Muscle layer of duodenum (tissue), 2 donors: Measurements from ENCODE around the gene ZFAND3.

Source experiments
- H3K27ac ChIP-seq: one replicate; pipeline ENCODE4 v1.7.0; 2013; ENCODE audit warnings: mild to moderate bottlenecking, low read length
- H3K27me3 ChIP-seq: one replicate; pipeline ENCODE4 v1.7.0; 2013; ENCODE audit warnings: low read depth, mild to moderate bottlenecking, control low read depth, low read length
- H3K36me3 ChIP-seq, 2 donors: one replicate each; pipeline ENCODE4 v1.7.0; 2013; ENCODE audit warnings: low read length in 2 of 2, control low read depth in 1 of 2, mild to moderate bottlenecking in 1 of 2; ENCODE audit not compliant: insufficient read depth in 2 of 2, control insufficient read depth in 1 of 2
- H3K4me1 ChIP-seq, 2 donors: one replicate each; pipeline ENCODE4 v1.7.0; 2013; ENCODE audit warnings: low read length in 2 of 2, mild to moderate bottlenecking in 2 of 2, control low read depth in 1 of 2, moderate library complexity in 1 of 2; ENCODE audit not compliant: insufficient read depth in 2 of 2, control insufficient read depth in 1 of 2
- H3K4me3 ChIP-seq, 2 donors: one replicate each; pipeline ENCODE4 v1.7.0; 2013; ENCODE audit warnings: low read length in 2 of 2, low read depth in 1 of 2, mild to moderate bottlenecking in 1 of 2
- H3K9me3 ChIP-seq, 2 donors: one replicate each; pipeline ENCODE4 v1.7.0; 2013; ENCODE audit warnings: low read length in 2 of 2, control low read depth in 1 of 2, mild to moderate bottlenecking in 1 of 2; ENCODE audit not compliant: control insufficient read depth in 1 of 2
- donor health status: healthy.

ZFAND3 gene

DNA sequence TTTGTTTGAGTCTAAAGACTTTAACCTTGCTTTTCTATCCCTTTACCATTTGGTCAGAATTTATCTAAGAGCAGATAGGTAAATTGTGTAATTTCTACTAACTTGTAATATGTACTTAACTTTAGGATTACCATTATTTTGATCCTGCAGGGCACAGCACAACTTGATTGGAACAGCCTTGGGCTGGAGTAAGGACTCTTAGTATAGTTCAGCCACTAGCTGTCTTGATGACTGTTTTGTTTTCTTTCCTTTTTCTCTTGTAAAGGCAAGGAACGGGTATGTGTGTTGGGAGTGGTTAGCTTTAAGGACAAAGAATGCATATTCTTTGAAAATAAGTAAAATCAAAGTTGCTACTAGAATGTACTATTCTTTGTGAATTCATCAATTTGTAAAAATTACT is 203.2 kb downstream of the ZFAND3 start:
- no peaks in the 10 kb centered on the region for H3K27me3 ChIP-seq
- no peak overlapping the region for H3K4me3 ChIP-seq
- peaks cover 0 to 52% of the 10 kb centered on the region in 2 donors for H3K4me1 ChIP-seq
- H3K27ac ChIP-seq = no peak overlapping the region
- no peaks in the 10 kb centered on the region for H3K36me3 ChIP-seq
- H3K9me3 ChIP-seq = no peaks in the 10 kb centered on the region

DNA sequence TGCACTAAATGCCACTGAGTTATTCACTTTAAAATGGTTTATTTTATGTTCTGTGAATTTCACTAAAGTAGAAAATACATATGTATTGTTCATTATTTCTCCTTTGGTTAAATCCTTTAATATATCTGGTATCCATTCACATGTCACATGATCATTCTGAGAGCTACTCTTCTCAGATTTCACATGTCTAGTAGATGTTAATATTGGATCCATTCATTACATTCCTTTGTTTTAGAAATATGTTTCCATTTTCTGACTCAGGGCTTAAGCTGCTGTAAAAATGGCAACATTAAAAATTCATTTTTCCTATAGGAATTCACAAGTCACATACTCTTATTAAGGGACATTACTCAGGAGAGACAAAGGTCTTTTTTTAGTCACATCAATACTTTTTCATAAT is 205.4 kb downstream of the ZFAND3 start:
- no peaks in the 10 kb centered on the region for H3K9me3 ChIP-seq
- H3K4me3 ChIP-seq = no peak overlapping the region
- no peaks in the 10 kb centered on the region for H3K36me3 ChIP-seq
- H3K27me3 ChIP-seq = no peaks in the 10 kb centered on the region
- H3K4me1 ChIP-seq = peaks cover 0 to 37% of the 10 kb centered on the region in 2 donors
- no peak overlapping the region for H3K27ac ChIP-seq

DNA sequence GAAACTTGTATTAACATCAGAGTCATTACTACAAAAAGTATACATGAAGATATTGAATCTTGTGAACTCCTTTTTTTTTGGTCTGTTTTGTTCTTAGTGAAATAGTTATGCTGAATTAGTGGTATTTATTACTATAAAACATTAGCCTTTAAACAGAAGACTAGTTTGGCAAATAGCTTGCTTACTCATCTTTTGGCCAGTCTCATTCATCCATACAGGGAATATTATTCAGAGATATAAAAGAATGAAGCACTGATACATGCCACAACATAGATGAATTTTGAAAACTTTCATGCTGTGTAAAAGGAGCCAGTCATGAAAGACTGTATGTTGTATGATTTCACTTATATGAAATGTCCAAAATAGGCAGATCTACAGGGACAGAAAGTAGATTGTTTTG is 205.9 kb downstream of the ZFAND3 start:
- no peaks in the 10 kb centered on the region for H3K9me3 ChIP-seq
- no peaks in the 10 kb centered on the region for H3K27me3 ChIP-seq
- no peak overlapping the region for H3K27ac ChIP-seq
- H3K36me3 ChIP-seq = no peaks in the 10 kb centered on the region
- peaks cover 0 to 32% of the 10 kb centered on the region in 2 donors for H3K4me1 ChIP-seq
- no peak overlapping the region for H3K4me3 ChIP-seq

DNA sequence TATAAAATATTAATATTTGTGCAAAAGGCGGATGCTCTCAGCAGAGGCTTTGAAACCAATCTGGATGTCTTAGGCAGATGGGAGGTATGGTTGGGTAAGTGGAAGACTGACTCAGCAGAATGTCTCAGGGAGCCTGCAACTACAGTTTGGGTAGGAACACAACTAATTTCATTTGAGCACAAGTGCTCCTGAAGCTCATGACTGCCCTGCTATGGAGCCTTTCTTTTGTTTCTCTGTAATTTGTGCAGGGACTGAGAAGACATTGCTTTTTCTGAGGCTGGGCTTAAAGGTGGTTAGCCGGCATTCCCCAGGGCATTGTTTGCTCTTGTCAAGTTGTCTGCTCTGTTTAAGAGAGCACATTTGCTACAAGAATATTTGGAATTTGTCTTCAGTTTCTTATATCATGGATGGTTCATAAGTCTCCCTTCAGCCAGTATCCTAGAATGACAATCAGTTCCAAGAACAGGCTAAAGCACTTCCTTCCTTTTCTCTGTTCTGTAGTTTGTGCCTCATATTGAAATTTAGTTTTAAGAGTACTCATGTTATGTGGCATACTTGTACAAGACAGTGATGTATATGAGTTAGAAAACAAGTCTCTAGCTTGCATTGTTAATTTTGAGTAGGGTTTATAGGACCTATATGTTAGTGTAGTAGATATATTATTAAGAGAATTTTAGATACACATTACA is 208.3 kb downstream of the ZFAND3 start:
- Histone ChIP-seq H3K9me3 (no peaks in the 10 kb centered on the region), H3K36me3 (no peaks in the 10 kb centered on the region), H3K4me1 (peaks cover 0 to 10% of the 10 kb centered on the region in 2 donors), H3K27me3 (no peaks in the 10 kb centered on the region), H3K27ac (no peak overlapping the region), H3K4me3 (no peak overlapping the region)

DNA sequence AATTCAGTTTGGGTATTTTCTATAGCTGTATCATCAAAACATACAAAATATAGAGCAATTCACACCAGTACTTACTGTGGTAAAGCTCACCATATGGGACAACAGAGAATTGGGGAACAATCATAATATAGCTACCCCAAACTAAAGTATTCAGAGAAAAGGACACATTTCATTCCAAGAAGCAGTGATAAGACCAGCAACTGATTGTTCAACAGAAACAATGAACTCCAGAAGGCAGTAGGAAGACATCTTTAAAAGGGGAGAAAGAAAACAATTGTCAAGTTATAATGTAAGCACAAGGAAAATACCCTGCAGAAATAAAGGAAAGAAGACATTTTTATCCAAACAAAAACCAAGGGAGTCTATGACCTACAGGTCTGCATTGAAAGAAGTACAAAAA is 210.9 kb downstream of the ZFAND3 start:
- H3K27ac ChIP-seq = no peak overlapping the region
- H3K9me3 ChIP-seq = no peaks in the 10 kb centered on the region
- H3K4me1 ChIP-seq = peaks cover 13 to 32% of the 10 kb centered on the region in 2 donors
- H3K27me3 ChIP-seq = no peaks in the 10 kb centered on the region
- no peaks in the 10 kb centered on the region for H3K36me3 ChIP-seq
- H3K4me3 ChIP-seq = no peak overlapping the region

DNA sequence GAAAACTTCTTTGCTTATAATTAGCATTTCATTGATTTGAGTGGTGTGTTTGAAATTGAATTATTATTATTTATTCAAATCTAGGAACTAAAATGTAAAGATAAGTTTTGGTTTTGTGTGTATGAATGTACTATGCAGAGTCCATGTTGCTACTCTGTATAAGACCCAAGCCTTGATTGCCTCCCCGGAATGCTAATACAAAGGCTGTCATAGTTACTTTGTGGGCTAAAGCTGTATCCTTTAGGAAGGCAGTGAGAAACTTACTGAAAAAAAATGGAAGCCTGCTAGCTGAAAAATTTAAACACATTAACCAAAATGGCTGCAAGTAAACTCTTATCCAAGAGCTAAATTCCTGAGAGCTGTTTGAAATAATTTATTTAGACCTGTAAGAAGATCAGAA is 213.3 kb downstream of the ZFAND3 start:
- H3K4me3 ChIP-seq = no peak overlapping the region
- H3K36me3 ChIP-seq = no peaks in the 10 kb centered on the region
- H3K4me1 ChIP-seq = peaks cover 18 to 34% of the 10 kb centered on the region in 2 donors
- H3K27ac ChIP-seq = no peak overlapping the region
- no peaks in the 10 kb centered on the region for H3K27me3 ChIP-seq
- H3K9me3 ChIP-seq = no peaks in the 10 kb centered on the region

DNA sequence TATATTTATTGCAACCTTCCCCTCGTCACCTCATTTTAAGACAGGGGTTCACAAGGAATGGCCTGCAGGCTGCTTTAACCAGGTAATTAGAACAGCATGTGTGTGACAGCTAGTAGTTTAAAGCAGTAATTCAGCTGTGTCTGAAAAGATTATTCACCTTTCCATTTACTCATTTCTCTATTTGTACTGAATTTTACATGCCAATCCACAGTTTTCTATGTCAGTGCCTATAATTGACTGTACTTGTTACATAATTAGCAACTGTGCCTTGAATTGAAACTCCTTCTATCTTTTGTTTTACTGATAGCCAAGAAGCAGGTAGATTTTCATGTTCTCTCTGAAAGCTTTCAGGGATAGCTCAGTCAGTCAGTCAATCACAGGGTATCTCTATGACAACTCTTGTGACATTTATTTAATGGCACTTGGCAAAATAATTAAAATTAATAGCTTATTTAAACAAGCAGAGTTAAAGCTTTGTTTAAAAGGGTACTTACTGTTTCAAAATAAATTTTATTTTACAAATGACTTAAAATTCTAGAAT is 214.0 kb downstream of the ZFAND3 start:
- Histone ChIP-seq H3K9me3 (no peaks in the 10 kb centered on the region), H3K27ac (no peak overlapping the region), H3K36me3 (no peaks in the 10 kb centered on the region), H3K4me3 (no peak overlapping the region), H3K4me1 (peaks cover 18 to 32% of the 10 kb centered on the region in 2 donors), H3K27me3 (no peaks in the 10 kb centered on the region)

DNA sequence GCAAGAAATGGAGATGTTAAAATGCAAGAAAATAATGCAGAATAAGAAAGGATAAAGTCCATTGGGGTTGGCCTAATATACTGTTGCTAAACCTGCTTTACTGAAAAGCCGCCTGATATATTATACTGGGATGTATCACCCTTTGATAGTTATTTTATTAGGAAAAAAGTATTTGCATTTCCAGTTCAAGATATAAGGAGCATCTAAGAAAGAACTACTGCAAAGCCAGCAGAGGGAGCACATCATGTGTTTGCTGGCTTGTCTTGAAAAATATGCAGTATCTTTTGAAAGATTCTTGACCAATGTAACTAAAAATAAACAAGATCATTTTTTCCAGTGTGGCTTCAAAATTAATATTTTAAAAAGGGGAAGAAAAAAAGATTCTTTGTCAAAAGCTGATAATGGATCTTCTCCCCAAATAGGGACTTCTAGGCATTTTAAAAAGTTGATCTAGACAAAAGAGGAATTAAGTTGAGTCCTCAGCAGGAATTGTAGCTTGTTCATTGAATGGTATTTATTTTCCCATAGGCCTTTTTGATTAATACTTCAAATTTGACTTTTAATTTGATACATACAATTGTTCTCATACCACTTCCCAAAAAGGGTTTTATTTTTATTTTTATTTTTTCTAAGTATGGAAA is 214.9 kb downstream of the ZFAND3 start:
- no peaks in the 10 kb centered on the region for H3K36me3 ChIP-seq
- no peaks in the 10 kb centered on the region for H3K9me3 ChIP-seq
- no peaks in the 10 kb centered on the region for H3K27me3 ChIP-seq
- H3K4me3 ChIP-seq = no peak overlapping the region
- no peak overlapping the region for H3K27ac ChIP-seq
- H3K4me1 ChIP-seq = peaks cover 18 to 29% of the 10 kb centered on the region in 2 donors

DNA sequence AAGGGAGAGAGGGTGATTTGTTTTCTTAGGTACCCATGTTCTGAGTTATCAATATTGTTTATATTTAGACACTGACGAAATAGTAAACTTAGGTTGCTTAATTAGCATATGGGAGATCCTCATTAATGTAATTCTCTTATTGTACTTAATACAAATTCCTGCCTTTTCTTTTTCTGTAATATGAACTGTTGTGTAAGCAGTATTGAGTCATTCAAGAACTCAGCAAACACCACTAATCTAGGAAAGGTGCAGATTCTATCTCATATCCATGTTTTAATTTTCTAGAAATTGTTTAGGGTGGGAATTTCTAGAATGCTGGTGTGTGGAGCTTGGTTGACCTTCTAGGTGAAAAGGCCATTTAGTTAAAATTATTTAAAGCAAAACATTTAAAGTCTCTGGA is 216.0 kb downstream of the ZFAND3 start:
- Histone ChIP-seq H3K27ac (no peak overlapping the region), H3K9me3 (no peaks in the 10 kb centered on the region), H3K4me1 (peaks cover 18 to 29% of the 10 kb centered on the region in 2 donors), H3K36me3 (no peaks in the 10 kb centered on the region), H3K4me3 (no peak overlapping the region), H3K27me3 (no peaks in the 10 kb centered on the region)

DNA sequence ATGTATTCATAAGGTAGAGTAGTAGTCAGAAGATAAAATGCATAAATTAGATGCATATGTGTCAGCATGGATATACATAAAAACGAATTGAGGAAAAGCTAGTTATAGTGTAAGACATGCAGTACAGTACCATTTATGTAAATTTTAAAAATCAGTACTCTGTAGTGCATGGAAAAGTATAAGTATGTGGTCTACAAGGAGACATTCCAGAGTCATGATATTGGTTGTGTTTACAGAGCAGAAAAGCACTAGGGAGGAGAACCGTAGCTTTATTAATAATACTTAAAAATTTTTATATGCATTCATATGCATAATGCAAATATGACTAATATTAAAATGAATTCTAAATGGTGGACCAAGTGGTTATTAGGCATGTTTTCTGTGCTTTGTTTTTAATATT is 220.0 kb downstream of the ZFAND3 start:
- Histone ChIP-seq H3K4me1 (peaks cover 9 to 15% of the 10 kb centered on the region in 2 donors), H3K9me3 (no peaks in the 10 kb centered on the region), H3K36me3 (no peaks in the 10 kb centered on the region), H3K4me3 (no peak overlapping the region), H3K27ac (no peak overlapping the region), H3K27me3 (no peaks in the 10 kb centered on the region)

DNA sequence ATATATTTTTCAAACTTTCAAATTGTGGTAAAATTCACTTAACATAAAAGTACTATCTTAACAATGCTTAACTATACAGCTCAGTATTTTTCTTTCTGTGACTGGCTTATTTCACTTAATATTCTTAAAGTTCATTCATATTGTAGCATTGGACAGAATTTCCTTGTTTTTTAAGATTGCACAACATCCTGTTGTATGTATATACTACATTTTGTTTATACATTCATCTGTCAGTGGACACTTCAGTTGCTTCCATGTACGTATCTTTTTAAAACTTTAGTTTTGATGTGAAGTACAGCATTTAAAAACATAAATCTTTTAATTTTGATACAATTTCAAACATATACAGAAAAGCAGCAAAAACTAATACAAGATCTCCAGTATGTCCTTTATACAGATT is 220.7 kb downstream of the ZFAND3 start:
- H3K4me1 ChIP-seq = peaks cover 4 to 8% of the 10 kb centered on the region in 2 donors
- H3K36me3 ChIP-seq = no peaks in the 10 kb centered on the region
- H3K4me3 ChIP-seq = no peak overlapping the region
- no peak overlapping the region for H3K27ac ChIP-seq
- no peaks in the 10 kb centered on the region for H3K27me3 ChIP-seq
- H3K9me3 ChIP-seq = no peaks in the 10 kb centered on the region
